Mononuclear cell (primary cell): ENCODE measurements around the gene NXNL1. TPM values are rescaled to one million over a fixed set of nuclear protein-coding genes. Genes with fewer than 3 reads are reported as not detected.

Experiments used
- H3K27me3 ChIP-seq: 2 replicates; pipeline ENCODE4 v1.6.0; 2011; ENCODE audit warnings: low read length, control low read depth; ENCODE audit not compliant: insufficient read depth
- H3K4me1 ChIP-seq: 2 replicates; pipeline ENCODE4 v1.5.1; 2011; ENCODE audit warnings: mild to moderate bottlenecking, low read length, control low read depth; ENCODE audit not compliant: insufficient read depth
- H3K4me3 ChIP-seq: 2 replicates; pipeline ENCODE4 v1.5.1; 2011; ENCODE audit warnings: mild to moderate bottlenecking, low read length, moderate library complexity
- H3K9me3 ChIP-seq: 2 replicates; pipeline ENCODE4 v1.5.1; 2011; ENCODE audit warnings: low read depth, mild to moderate bottlenecking, control low read depth, low read length
- total RNA-seq: library from RNA; depleted of rRNA; stranded (reverse); fragments of >200 nt; gene quantifications from one replicate; pipeline ENCODE4 v1.2.3, GENCODE V29; 2012

Gene NXNL1
- total RNA-seq, 1 donor, result not detected

DNA sequence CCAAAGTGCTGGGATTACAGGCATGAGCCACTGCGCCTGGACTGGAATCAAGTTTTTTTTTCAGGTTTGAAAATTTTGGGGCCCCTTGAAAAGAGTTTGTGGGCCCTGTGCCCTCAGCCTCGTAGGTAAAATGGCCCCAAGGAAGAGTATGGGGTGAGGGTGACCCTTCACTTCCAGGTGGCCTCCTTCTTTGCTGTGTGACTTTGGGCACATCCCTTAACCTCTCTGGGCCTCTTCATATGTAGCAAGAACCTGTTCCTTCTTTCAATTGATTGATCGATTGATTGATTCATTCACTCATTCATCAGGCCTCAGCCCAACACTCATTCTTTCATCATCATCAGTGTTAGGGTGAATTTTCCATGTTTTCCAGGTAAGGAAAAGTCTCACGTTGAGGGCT, 8.9 kb downstream of the NXNL1 start:
- Histone ChIP-seq H3K4me1 (peaks cover 14% of the 10 kb centered on the region), H3K4me3 (no peak overlapping the region), H3K27me3 (peaks cover 31% of the 10 kb centered on the region), H3K9me3 (no peaks in the 10 kb centered on the region)

DNA sequence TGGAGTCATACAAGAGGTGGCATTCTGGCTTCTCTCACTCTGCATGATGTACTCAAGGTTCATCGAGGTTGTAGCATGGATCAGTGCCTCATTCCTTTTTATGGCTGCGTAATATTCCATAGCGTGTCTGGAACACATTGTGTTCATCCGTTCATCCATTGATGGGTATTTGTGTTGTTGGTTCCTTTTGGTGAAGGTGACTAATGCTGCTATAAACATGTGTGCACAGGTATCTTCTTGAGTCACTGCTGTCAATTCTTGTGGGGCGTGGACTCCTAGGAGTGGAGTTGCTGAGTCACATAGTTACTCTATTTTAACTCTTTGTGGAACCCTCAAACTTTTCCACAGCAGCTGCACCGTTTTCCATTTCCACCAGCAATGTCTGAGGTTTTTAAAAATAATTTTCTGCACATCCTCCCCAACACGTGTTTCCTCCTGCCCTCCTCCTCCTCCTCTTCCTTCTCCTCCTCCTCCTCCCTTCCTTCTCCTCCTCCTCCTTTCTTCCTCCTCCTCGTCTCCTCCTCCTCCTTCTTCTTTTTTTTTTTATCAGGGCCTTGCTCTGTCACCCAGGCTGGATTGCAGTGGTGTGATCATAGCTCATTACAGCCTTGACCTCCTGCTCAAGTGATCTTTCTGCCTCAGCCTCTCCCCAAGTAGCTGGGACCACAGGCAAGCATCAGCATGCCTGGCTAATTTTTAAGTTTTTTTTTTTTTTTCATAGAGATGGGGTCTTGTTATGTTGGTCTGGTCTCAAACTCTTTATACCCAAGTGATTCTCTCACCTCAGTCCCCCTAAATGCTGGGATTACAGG, 10.3 kb downstream of the NXNL1 start:
- Histone ChIP-seq H3K4me1 (peaks cover 14% of the 10 kb centered on the region), H3K27me3 (peaks cover 21% of the 10 kb centered on the region), H3K9me3 (no peaks in the 10 kb centered on the region), H3K4me3 (no peak overlapping the region)

DNA sequence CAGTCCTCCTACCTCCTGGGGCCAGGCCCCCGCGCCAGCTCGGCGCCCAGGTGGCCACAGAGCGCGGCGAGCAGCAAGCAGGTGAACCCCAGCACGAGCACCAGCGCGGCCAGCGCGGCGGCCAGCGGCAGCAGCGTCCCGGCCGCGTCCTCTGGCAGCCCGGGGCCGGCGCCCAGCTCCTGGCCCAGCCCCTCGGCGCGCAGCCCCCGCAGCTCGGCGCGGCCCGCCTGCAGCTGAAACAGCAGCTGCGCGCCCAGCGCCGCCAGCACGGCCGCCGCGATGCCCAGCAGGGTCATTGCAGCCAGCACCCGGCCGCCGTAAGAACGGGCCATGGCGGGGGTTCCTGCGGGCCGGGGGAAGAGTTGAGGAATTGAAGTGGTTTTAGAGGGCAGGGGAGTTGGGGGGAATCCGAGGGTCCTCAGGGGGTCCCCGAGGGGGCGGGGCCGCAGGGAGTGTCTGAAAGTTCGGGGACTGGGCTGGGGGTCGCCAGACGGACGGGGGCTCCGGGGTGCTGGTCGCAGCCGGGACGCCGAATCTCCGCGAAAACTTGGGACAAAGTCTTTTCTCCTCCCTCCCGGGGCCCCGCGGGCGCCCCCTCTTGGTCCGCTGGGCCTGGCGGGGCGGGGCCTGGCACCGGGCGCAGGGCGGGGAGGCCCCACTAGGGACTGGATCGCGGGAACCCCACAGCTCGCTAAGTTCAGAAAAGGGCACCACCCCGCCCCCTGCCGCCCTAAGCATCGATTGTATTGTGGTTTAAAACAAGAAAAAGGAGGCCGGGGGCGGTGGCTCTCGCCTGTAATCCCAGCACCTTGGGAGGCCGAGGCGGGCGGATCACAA, 12.4 kb downstream of the NXNL1 start, which contains the start of gene TMEM221:
Gene TMEM221 (minus strand): TSS at position 538 of the 837 bp plus-strand sequence. CDS start 206 bp downstream, at position 332.
- Histone ChIP-seq H3K9me3 (no peaks in the 10 kb centered on the region), H3K4me3 (no peak within 1 kb of the TSS), H3K4me1 (peaks cover 14% of the 10 kb centered on the region), H3K27me3 (peaks cover 12% of the 10 kb centered on the region)

DNA sequence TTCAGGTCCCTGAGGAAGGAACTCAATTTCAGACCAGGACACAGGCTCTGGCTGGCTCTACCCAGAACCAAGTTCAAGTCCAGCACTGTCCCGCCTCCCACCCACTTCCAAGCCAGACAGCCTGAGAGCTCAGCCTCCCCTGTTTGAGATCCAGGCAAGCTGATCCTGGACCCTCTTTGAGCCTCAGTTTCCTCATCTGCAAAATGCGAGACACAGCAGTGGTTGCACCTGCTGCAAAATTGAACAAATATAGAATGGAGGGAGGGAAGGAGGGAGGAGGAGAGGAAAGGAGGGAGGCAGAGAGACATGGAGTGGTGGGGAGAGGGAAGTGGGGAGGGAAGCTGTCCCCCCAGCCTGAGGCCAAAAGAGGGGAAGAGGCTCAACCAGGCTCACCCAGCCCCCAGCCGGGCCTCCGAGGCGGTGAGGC, 13.0 kb downstream of the NXNL1 start:
- peaks cover 14% of the 10 kb centered on the region for H3K4me1 ChIP-seq
- no peak overlapping the region for H3K4me3 ChIP-seq
- no peaks in the 10 kb centered on the region for H3K9me3 ChIP-seq
- H3K27me3 ChIP-seq, result peaks cover 12% of the 10 kb centered on the region

DNA sequence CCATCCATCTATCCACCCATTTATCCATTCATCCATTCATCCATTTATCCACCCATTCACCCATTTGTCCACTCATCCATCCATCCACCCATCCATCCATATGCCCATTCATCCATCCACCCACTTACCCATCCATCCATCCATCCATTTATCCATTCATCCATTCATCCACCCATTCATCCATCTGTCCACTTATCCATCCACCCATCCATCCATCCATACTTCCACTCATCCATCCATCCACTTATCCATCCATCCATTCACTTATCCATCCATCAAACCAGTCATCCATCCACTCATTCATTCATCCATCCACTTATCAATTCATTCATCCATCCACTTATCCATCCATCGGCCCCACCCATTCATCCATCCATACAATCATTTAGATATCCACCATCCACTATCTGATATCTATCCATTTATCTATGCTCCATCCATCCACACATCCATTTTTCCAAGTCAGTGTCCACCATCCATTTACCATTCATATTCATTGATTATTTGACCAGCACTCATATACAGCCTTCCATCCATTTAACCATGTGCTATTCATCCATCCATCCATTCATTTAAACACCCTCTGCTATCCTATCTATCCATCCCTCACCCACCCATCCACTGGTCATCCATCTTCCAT, 15.1 kb downstream of the NXNL1 start:
- H3K27me3 ChIP-seq, result peaks cover 12% of the 10 kb centered on the region
- peaks cover 9% of the 10 kb centered on the region for H3K4me1 ChIP-seq
- no peak overlapping the region for H3K4me3 ChIP-seq
- H3K9me3 ChIP-seq, result no peaks in the 10 kb centered on the region

DNA sequence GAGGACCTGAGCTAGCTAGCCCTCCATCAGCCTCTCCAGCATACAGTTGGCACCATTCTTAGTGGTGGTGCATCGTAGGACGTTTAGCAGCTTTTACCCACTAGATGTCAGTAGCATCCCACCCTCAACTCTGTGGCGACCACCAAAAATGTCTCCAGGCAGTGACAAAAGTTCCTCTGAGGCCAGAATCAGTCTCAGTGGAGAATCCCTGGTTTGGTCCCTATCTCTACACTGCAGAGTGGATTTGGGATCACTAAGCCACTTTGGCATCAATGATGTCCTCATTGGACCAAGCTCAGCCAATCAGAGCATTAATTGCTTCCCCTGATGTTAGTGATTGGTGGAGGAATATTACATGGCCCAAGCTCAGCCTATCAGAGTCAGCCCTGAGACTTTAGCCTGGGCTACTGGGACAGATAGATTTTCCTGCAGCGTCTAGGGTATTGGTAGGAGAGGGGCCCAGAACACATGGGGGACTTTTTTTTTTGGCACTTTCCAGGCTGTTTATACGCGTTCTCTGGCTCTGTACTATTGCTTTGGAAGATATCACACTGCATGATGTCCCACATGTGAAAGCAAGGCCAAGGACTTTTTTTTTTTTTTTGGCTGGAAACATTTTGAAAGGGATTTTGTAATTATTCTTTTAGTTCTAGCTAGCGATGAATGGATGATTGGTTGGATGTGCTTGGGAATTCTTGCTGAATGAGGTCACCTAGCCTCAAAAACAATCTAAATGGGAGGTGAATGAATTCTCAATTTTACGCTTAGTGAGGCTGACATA, 19.3 kb downstream of the NXNL1 start:
- no peaks in the 10 kb centered on the region for H3K27me3 ChIP-seq
- H3K4me3 ChIP-seq, result no peak overlapping the region
- no peaks in the 10 kb centered on the region for H3K4me1 ChIP-seq
- H3K9me3 ChIP-seq, result no peaks in the 10 kb centered on the region

DNA sequence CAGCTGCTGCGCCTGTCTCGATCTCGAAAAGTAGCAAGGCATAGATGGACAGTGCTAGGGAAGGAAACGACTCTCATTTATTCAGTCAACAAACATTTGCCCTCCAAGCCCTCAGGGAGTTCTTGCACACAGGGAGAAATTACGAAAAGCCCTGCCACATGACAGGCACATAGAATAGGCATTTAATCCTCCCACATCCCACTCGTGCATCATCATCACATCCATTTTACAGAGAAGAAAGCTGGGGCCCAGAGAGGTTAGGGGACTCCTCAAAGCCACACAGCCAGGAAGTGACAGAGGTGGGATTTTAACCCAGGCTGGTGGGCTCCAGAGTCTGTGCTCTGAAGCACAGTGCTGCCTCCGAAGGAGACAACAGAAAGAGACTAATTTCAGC, 23.9 kb downstream of the NXNL1 start:
- Histone ChIP-seq H3K9me3 (no peaks in the 10 kb centered on the region), H3K4me3 (no peak overlapping the region), H3K4me1 (no peaks in the 10 kb centered on the region), H3K27me3 (no peaks in the 10 kb centered on the region)

DNA sequence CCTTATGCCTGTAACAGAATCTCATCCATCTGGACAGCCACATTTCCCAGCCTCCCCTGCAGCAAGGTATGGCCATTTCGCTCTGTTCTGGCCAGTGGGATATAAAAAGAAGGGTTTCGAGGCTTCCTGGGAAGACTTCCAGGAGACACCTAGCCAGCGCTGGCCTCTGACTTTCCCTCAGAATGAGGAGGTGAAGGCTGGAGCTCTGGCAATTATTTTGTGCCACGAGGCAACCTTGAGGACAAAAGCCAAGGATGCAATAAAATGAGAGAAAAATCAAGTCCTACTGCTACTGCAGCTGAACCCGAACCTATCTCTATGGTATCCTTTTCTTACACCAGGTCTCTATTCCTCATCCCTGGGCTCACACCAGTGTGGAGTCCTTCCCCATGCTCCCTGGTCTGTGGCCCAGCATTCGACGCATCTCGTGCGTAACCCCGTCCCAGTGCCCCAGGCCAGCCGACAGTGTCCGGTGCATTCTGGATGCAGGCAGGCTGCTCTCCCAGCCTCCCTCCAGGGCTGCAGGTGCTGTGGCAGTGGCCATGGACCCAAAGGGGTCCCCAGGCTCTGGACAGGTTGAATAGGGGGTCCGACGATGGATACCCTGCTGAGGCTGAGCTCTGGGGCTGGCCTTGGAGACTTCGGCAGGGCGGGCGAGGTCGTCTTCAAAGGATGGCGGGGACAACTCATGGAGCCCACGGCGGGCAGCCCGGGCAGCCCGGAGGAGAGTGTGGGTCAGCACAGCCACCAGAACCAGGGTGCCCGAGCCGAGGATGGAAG, 24.4 kb downstream of the NXNL1 start:
- no peaks in the 10 kb centered on the region for H3K9me3 ChIP-seq
- no peaks in the 10 kb centered on the region for H3K4me1 ChIP-seq
- no peaks in the 10 kb centered on the region for H3K27me3 ChIP-seq
- no peak overlapping the region for H3K4me3 ChIP-seq

DNA sequence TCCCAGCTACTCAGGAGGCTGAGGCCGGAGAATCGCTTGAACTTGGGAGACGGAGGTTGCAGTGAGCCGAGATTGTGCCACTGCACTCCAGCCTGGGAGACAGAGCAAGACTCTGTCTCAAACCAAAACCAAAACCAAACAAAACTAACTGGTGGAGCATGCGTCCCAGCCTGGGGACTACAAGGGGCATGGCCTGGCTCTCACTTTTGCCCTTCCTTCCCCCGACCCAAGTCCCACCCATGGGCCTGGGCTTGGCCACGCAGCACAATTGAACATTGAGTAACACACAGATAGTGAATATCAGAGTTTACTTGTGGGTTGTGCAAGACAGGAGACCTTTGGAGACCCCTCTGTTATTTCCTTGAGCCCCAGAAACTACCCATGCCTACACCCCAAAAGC, 25.5 kb downstream of the NXNL1 start:
- Histone ChIP-seq H3K9me3 (no peaks in the 10 kb centered on the region), H3K4me1 (no peaks in the 10 kb centered on the region), H3K4me3 (no peak overlapping the region), H3K27me3 (no peaks in the 10 kb centered on the region)

DNA sequence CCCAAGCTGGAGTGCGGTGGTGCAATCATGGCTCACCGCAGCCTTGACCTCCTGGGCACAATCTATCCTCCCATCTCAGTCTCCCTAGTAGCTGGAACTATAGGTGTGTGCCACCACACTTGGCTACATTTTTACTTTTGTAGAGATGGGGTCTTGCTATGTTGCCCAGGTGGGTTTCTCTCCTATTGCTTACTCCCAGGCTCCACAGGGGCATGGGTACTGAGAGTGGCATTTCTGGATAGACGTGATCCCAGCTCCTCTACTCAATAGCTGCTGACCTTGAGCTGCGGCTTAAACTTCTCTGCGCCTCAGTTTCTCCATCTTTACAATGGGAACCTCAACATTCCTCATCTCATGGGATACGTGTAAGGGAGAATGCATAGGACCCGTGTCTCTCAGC, 29.3 kb downstream of the NXNL1 start:
- no peak overlapping the region for H3K4me3 ChIP-seq
- H3K27me3 ChIP-seq, result no peaks in the 10 kb centered on the region
- H3K9me3 ChIP-seq, result no peaks in the 10 kb centered on the region
- no peaks in the 10 kb centered on the region for H3K4me1 ChIP-seq

DNA sequence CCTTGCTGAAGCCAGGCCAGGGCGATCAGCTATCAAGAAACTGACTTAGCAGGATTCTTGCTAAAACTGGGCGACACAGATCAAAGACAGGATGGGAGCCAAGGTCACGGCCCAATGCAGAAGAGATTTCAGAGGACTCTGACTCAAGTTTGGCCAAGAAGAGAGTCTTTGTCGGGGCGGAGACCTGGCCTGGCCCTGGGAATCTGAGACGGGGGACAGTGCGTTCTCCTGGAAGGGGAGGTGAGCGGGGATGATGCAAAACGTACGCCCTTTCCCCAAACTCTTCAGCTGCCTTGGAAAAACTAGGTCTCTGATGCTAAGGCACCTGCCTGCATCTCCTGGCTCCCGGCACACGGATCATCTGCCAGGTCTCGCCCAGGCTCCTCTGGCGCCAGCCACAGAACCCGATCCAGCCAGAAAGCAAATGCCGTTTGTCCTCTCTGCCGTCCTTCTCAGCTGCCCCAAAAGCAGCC, 31.0 kb downstream of the NXNL1 start:
- Histone ChIP-seq H3K4me3 (no peak overlapping the region), H3K4me1 (no peaks in the 10 kb centered on the region), H3K9me3 (no peaks in the 10 kb centered on the region), H3K27me3 (no peaks in the 10 kb centered on the region)

DNA sequence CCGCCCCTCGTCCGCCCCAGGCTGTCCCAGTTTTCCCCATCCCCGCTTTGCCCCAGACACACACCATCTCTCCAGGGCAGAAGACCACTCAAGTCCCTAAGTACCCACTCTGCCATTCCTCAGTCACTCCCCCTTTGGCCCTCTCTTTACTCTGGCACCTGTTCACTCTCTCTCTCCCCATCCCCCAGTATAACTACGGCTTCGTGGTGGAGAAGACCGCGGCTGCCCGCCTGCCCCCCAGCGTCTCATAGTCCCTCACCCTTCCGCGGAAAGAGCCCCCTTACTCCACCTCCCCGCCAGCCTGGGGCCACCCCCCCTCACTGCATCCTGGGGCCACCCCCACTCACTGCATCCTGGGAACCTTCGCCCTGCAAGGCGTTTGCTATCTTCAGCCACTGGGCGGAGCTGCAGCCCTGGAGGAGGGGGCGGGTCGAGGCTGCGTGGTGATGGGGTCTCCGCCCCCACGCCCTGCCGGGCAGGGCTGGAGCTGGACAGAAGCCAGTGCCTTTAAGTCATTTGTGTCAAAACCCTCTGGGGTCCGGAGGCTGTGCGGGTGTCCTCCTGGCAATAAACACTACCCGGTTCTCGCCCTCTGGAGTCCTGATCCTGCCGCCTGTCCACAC, 35.9 kb downstream of the NXNL1 start:
- H3K27me3 ChIP-seq, result no peaks in the 10 kb centered on the region
- no peaks in the 10 kb centered on the region for H3K9me3 ChIP-seq

DNA sequence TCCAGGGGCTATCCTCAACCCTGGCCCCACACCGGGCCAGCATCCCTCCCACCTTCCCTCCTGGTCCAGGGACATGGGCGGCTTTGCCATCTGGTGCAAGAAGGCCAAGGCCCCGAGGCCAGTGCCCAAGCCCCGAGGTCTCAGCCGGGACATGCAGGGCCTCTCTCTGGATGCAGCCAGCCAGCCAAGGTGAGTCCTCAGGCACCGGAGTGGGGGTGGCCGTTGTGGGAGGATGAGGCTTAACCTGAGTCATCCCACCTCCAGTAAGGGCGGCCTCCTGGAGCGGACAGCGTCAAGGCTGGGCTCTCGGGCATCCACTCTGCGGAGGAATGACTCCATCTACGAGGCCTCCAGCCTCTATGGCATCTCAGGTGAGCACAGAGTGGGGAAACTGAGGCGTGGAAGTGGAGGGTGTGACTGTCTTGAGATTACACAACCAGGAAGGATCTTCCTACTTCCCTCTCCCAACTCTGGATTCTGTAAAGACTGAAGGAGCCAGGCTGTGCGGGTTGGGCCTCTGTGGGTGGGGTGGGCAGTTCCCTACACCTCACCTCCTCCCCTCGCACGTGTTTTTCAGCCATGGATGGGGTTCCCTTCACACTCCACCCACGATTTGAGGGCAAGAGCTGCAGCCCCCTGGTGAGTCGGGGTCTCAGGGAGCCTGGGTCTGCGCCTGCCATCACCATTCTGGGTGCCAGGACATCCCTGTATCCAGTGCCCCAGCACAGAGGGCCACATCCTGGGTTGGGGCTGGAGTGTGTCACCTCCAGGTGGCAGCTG, 37.1 kb downstream of the NXNL1 start:
- Histone ChIP-seq H3K4me3 (no peak overlapping the region), H3K9me3 (no peaks in the 10 kb centered on the region), H3K4me1 (peaks cover 17% of the 10 kb centered on the region), H3K27me3 (no peaks in the 10 kb centered on the region)

More for the DNA sequence above, 35.9 kb downstream of the NXNL1 start:
- peaks cover 8% of the 10 kb centered on the region for H3K4me1 ChIP-seq
- no peak overlapping the region for H3K4me3 ChIP-seq
